Neutrophil (primary cell): ENCODE measurements around the gene MILR1.
"Not testable (repeated sequence)": the region's sequence is repeated elsewhere in the genome, so short reads cannot be mapped to it uniquely, and the experiment has no call there.

Source experiments
- H3K27ac ChIP-seq: fragments of 200-600 bp; sonication (generic); 2 replicates; pipeline ENCODE4 v1.5.1; 2016; ENCODE audit warnings: mild to moderate bottlenecking, moderate library complexity
- H3K27me3 ChIP-seq: fragments of 200-600 bp; sonication (generic); 2 replicates; pipeline ENCODE4 v1.6.0; 2016; ENCODE audit warnings: mild to moderate bottlenecking
- H3K36me3 ChIP-seq: fragments of 200-600 bp; sonication (generic); 2 replicates; pipeline ENCODE4 v1.5.1; 2017
- H3K4me1 ChIP-seq, 2 experiments: fragments of 200-600 bp in 1 of 2; sonication (generic) in 1 of 2; 1 replicate in 1 of 2; 2 replicates in 1 of 2; pipeline versions ENCODE4 v1.5.1 to v1.6.1; 2013 to 2016; ENCODE audit warnings: low read depth in 1 of 2, low read length in 1 of 2, mild to moderate bottlenecking in 1 of 2, moderate library complexity in 1 of 2; ENCODE audit not compliant: control insufficient read depth in 1 of 2, insufficient read depth in 1 of 2
- H3K4me3 ChIP-seq, 2 experiments: fragments of 200-600 bp in 1 of 2; sonication (generic) in 1 of 2; 1 replicate in 1 of 2; 2 replicates in 1 of 2; pipeline ENCODE4 v1.5.1; 2013 to 2016; ENCODE audit warnings: low read depth in 1 of 2, low read length in 1 of 2, mild to moderate bottlenecking in 1 of 2, moderate library complexity in 1 of 2
- H3K9me3 ChIP-seq: fragments of 200-600 bp; sonication (generic); 2 replicates; pipeline ENCODE4 v1.5.1; 2016
- CTCF ChIP-seq: fragments of 200-600 bp; sonication (generic); IDR thresholded peaks from 2 replicates; pipeline ENCODE4 v1.5.1; 2016; ENCODE audit warnings: antibody characterized with exemption

MILR1 gene

GRCh38 chr17:64459284-64459747 lies 10.4 kb downstream of the MILR1 start:
- peaks cover 57% of the 10 kb centered on the region for H3K36me3 ChIP-seq
- peaks cover 23 to 29% of the 10 kb centered on the region in 2 experiments for H3K4me1 ChIP-seq
- H3K27me3 ChIP-seq, result no peaks in the 10 kb centered on the region
- H3K9me3 ChIP-seq, result no peaks in the 10 kb centered on the region
- H3K4me3 ChIP-seq, result no peak overlapping the region
- no peak for TF ChIP-seq CTCF
- no peak overlapping the region for H3K27ac ChIP-seq

GRCh38 chr17:64459818-64460217 lies 10.9 kb downstream of the MILR1 start:
- not testable (repeated sequence) for H3K4me3 ChIP-seq, H3K27me3 ChIP-seq, H3K27ac ChIP-seq, H3K9me3 ChIP-seq
- Histone ChIP-seq H3K36me3 (peaks cover 55% of the 10 kb centered on the region), H3K4me1 (peaks cover 23 to 29% of the 10 kb centered on the region in 2 experiments)

GRCh38 chr17:64460955-64461354 lies 12.0 kb downstream of the MILR1 start:
- peaks cover 19 to 23% of the 10 kb centered on the region in 2 experiments for H3K4me1 ChIP-seq
- no peak overlapping the region for H3K4me3 ChIP-seq
- no peaks in the 10 kb centered on the region for H3K9me3 ChIP-seq
- H3K27ac ChIP-seq, result no peak overlapping the region
- peaks cover 62% of the 10 kb centered on the region for H3K36me3 ChIP-seq
- H3K27me3 ChIP-seq, result no peaks in the 10 kb centered on the region
- no peak for TF ChIP-seq CTCF

- H3K4me3 ChIP-seq, result no peak overlapping the region
- no peaks in the 10 kb centered on the region for H3K27me3 ChIP-seq
- H3K36me3 ChIP-seq, result peaks cover 70% of the 10 kb centered on the region
- peaks cover 11 to 14% of the 10 kb centered on the region in 2 experiments for H3K4me1 ChIP-seq
- no peak for TF ChIP-seq CTCF
- H3K9me3 ChIP-seq, result no peaks in the 10 kb centered on the region
- no peak overlapping the region for H3K27ac ChIP-seq
These were observed 12.9 kb downstream of the MILR1 start for GRCh38 chr17:64461788-64462187.

GRCh38 chr17:64466019-64466735 lies 17.3 kb downstream of the MILR1 start:
- Histone ChIP-seq H3K36me3 (peaks cover 82% of the 10 kb centered on the region), H3K27me3 (no peaks in the 10 kb centered on the region), H3K27ac (no peak overlapping the region), H3K9me3 (no peaks in the 10 kb centered on the region), H3K4me3 (no peak overlapping the region), H3K4me1 (no peaks in the 10 kb centered on the region)
- TF ChIP-seq CTCF, result no peak

- not testable (repeated sequence) for H3K27me3 ChIP-seq, H3K4me3 ChIP-seq, H3K4me1 ChIP-seq, H3K27ac ChIP-seq, H3K9me3 ChIP-seq
- peaks cover 82% of the 10 kb centered on the region for H3K36me3 ChIP-seq
These were observed 17.9 kb downstream of the MILR1 start for GRCh38 chr17:64466834-64467233.
